OCI-LY3 (cell line): ENCODE results near the gene PABPC1L.

Source experiments
- H2AFZ ChIP-seq: fragments of 200-600, 300-600 bp; shearing (Covaris generic); 2 replicates; pipeline ENCODE4 v1.6.0; 2014; ENCODE audit warnings: antibody characterized with exemption, low read depth, low read length
- H3K27ac ChIP-seq: fragments of 200-600, 300-600 bp; sonication (generic); 2 replicates; pipeline ENCODE4 v1.5.1; 2014; ENCODE audit warnings: mild to moderate bottlenecking, low read length, moderate library complexity, mixed read lengths
- H3K27me3 ChIP-seq: fragments of 200-600, 300-600 bp; sonication (generic); 2 replicates; pipeline ENCODE4 v1.6.1; 2014; ENCODE audit warnings: low read depth, low read length, mixed read lengths
- H3K36me3 ChIP-seq: fragments of 200-600, 300-600 bp; sonication (generic); replicated peaks from 2 replicates; pipeline ENCODE3; 2014; ENCODE audit warnings: low read depth, low read length, mixed read lengths
- H3K4me1 ChIP-seq: fragments of 300-600, 200-600 bp; sonication (generic); 2 replicates; pipeline ENCODE4 v1.6.1; 2014; ENCODE audit warnings: low read length, mixed read lengths
- H3K4me2 ChIP-seq: fragments of 200-600, 300-600 bp; sonication (generic); 2 replicates; pipeline ENCODE4 v1.6.1; 2014; ENCODE audit warnings: low read length, mixed read lengths
- H3K4me3 ChIP-seq: fragments of 300-600, 200-600 bp; sonication (generic); 2 replicates; pipeline ENCODE4 v1.5.1; 2014; ENCODE audit warnings: antibody characterized with exemption, mild to moderate bottlenecking, low read length, moderate library complexity
- H3K79me2 ChIP-seq: fragments of 300-600, 200-600 bp; shearing (Covaris generic); 2 replicates; pipeline ENCODE4 v1.6.1; 2014; ENCODE audit warnings: mild to moderate bottlenecking, low read length, mixed read lengths
- H3K9ac ChIP-seq: fragments of 300-600, 200-600 bp; shearing (Covaris generic); 2 replicates; pipeline ENCODE4 v1.6.0; 2014; ENCODE audit warnings: mild to moderate bottlenecking, low read length, moderate library complexity
- H3K9me3 ChIP-seq: fragments of 200-600, 300-600 bp; shearing (Covaris generic); 2 replicates; pipeline ENCODE4 v1.6.1; 2014; ENCODE audit warnings: low read length, mixed read lengths; ENCODE audit not compliant: insufficient read depth
- H4K20me1 ChIP-seq: fragments of 200-600, 300-600 bp; sonication (generic); 2 replicates; pipeline ENCODE4 v1.6.1; 2016; ENCODE audit warnings: low read length, mixed read lengths; ENCODE audit not compliant: insufficient read depth
- CTCF ChIP-seq: fragments of 200-600, 300-600 bp; sonication (generic); IDR thresholded peaks from 2 replicates; pipeline ENCODE4 v1.5.1; 2014; ENCODE audit warnings: antibody characterized with exemption, low read length, low read depth
- EZH2phosphoT487 ChIP-seq: fragments of 200-600 bp; shearing (Covaris generic); IDR thresholded peaks from 2 replicates; pipeline ENCODE4 v1.6.1; 2018; ENCODE audit warnings: antibody characterized with exemption, mixed run types, low read depth

PABPC1L gene

GRCh38 chr20:44896583-44896982 lies 13.3 kb upstream of the PABPC1L start:
- Histone ChIP-seq H3K27me3 (no peaks in the 10 kb centered on the region), H3K9me3 (no peaks in the 10 kb centered on the region), H4K20me1 (peaks cover 95% of the 10 kb centered on the region), H3K9ac (no peak overlapping the region), H2AFZ (no peak overlapping the region), H3K4me2 (no peak overlapping the region), H3K36me3 (peaks cover 55% of the 10 kb centered on the region), H3K79me2 (peaks cover 100% of the 10 kb centered on the region), H3K4me3 (no peak overlapping the region), H3K27ac (no peak overlapping the region), H3K4me1 (peaks cover 4% of the 10 kb centered on the region; the same call in 1 of the 2 replicates)
- TF ChIP-seq EZH2phosphoT487 (no peak), CTCF (no peak)

GRCh38 chr20:44897133-44897532 lies 12.7 kb upstream of the PABPC1L start:
- Histone ChIP-seq H3K4me1 (peaks cover 4% of the 10 kb centered on the region; the same call in 1 of the 2 replicates), H3K27ac (no peak overlapping the region), H3K4me2 (no peak overlapping the region), H2AFZ (no peak overlapping the region), H3K36me3 (peaks cover 54% of the 10 kb centered on the region), H3K27me3 (no peaks in the 10 kb centered on the region), H3K9ac (no peak overlapping the region), H3K4me3 (no peak overlapping the region), H3K79me2 (peaks cover 99% of the 10 kb centered on the region), H4K20me1 (peaks cover 95% of the 10 kb centered on the region), H3K9me3 (no peaks in the 10 kb centered on the region)
- TF ChIP-seq CTCF (no peak), EZH2phosphoT487 (no peak)

GRCh38 chr20:44900231-44900854 lies 9.5 kb upstream of the PABPC1L start:
- Histone ChIP-seq H3K9ac (no peak overlapping the region), H3K4me3 (no peak overlapping the region), H4K20me1 (peaks cover 72% of the 10 kb centered on the region), H3K27ac (no peak overlapping the region), H3K9me3 (no peaks in the 10 kb centered on the region), H2AFZ (no peak overlapping the region), H3K4me1 (peaks cover 4% of the 10 kb centered on the region; the same call in 1 of the 2 replicates), H3K36me3 (peaks cover 70% of the 10 kb centered on the region), H3K27me3 (no peaks in the 10 kb centered on the region), H3K4me2 (no peak overlapping the region), H3K79me2 (peaks cover 77% of the 10 kb centered on the region)
- TF ChIP-seq CTCF (no peak), EZH2phosphoT487 (no peak)

GRCh38 chr20:44901974-44902373 lies 7.9 kb upstream of the PABPC1L start:
- Histone ChIP-seq H3K9ac (no peak overlapping the region), H3K9me3 (no peaks in the 10 kb centered on the region), H3K27ac (no peak overlapping the region), H2AFZ (no peak overlapping the region), H4K20me1 (peaks cover 56% of the 10 kb centered on the region), H3K36me3 (peaks cover 75% of the 10 kb centered on the region), H3K4me2 (no peak overlapping the region), H3K4me3 (no peak overlapping the region), H3K27me3 (no peaks in the 10 kb centered on the region), H3K4me1 (no peaks in the 10 kb centered on the region), H3K79me2 (peaks cover 60% of the 10 kb centered on the region)
- TF ChIP-seq EZH2phosphoT487, result no peak
- no peak for TF ChIP-seq CTCF
